ENCODE measurements around the gene CACNA1C. TPM values are rescaled to one million over a fixed set of nuclear protein-coding genes. Genes with fewer than 3 reads are reported as not detected.
A peak's percentile ranks its signal among the peaks of the same experiment; 100 is the strongest.

CACNA1C gene
- total RNA-seq, 4 donors from 2014 or later = 1.5 to 13.5 (median 2.1) TPM

GRCh38 chr12:2323532-2324255 is 270.9 kb downstream of the CACNA1C start:
- Histone ChIP-seq H3K27me3 (peaks cover 0 to 32% (median 0%) of the 10 kb centered on the region in 4 donors), H3K36me3 (no peaks in the 10 kb centered on the region), H3K9me3 (no peaks in the 10 kb centered on the region), H3K4me3 (no peak overlapping the region), H3K4me1 (peaks cover 0 to 46% (median 14%) of the 10 kb centered on the region in 3 donors), H3K27ac (peak overlapping the region in 3 of 4 donors; percentile 1 to 67 (median 21))
- DNase-seq = no peak
- TF ChIP-seq CTCF (IDR thresholded peaks at IDR 0.05) (no peak), POLR2A (IDR thresholded peaks at IDR 0.05) (no peak)
- intact Hi-C loops (cut with DNase I) = no loop called here
- WGBS, 2 donors = 38 to 56% methylated on average over 2 of the region's 9 CpGs

- Histone ChIP-seq H3K4me3 (no peak overlapping the region), H3K27ac (peak overlapping the region in 2 of 4 donors; percentile 21 to 49), H3K36me3 (no peaks in the 10 kb centered on the region), H3K27me3 (peaks cover 0 to 32% (median 0%) of the 10 kb centered on the region in 4 donors), H3K4me1 (peaks cover 0 to 39% (median 13%) of the 10 kb centered on the region in 3 donors), H3K9me3 (no peaks in the 10 kb centered on the region)
- 17 to 45% methylated on average over 1 to 8 of the region's 9 CpGs for WGBS, 2 donors
- intact Hi-C loops (cut with DNase I) = no loop called here
- TF ChIP-seq CTCF (IDR thresholded peaks at IDR 0.05) (no peak), POLR2A (IDR thresholded peaks at IDR 0.05) (no peak)
- DNase-seq = no peak
Observed at GRCh38 chr12:2324387-2324786, 271.6 kb downstream of the CACNA1C start.

GRCh38 chr12:2325519-2325918 is 272.7 kb downstream of the CACNA1C start:
- Histone ChIP-seq H3K27me3 (peaks cover 0 to 32% (median 0%) of the 10 kb centered on the region in 4 donors), H3K27ac (no peak overlapping the region), H3K9me3 (no peaks in the 10 kb centered on the region), H3K4me1 (peaks cover 0 to 28% (median 5%) of the 10 kb centered on the region in 3 donors), H3K4me3 (no peak overlapping the region), H3K36me3 (no peaks in the 10 kb centered on the region)
- intact Hi-C loops (cut with DNase I) = no loop called here
- TF ChIP-seq POLR2A (IDR thresholded peaks at IDR 0.05) (no peak), CTCF (IDR thresholded peaks at IDR 0.05) (no peak)
- no peak for DNase-seq
- WGBS, 2 donors = 53 to 54% methylated on average over 6 to 8 of the region's 8 CpGs

GRCh38 chr12:2326470-2326869 is 273.7 kb downstream of the CACNA1C start:
- 90 to 92% methylated on average over 5 of the region's 5 CpGs for WGBS, 2 donors
- H3K27me3 ChIP-seq = peaks cover 0 to 32% (median 0%) of the 10 kb centered on the region in 4 donors
- DNase-seq = no peak
- H3K36me3 ChIP-seq = no peaks in the 10 kb centered on the region
- H3K4me1 ChIP-seq = peaks cover 0 to 24% (median 5%) of the 10 kb centered on the region in 3 donors
- no peaks in the 10 kb centered on the region for H3K9me3 ChIP-seq
- no peak for TF ChIP-seq CTCF (IDR thresholded peaks at IDR 0.05)
- no peak for TF ChIP-seq POLR2A (IDR thresholded peaks at IDR 0.05)
- intact Hi-C loops (cut with DNase I) = no loop called here
- H3K27ac ChIP-seq = no peak overlapping the region
- no peak overlapping the region for H3K4me3 ChIP-seq

GRCh38 chr12:2328661-2329060 is 275.9 kb downstream of the CACNA1C start:
- H3K4me1 ChIP-seq = peaks cover 0 to 11% (median under 1%) of the 10 kb centered on the region in 3 donors
- H3K27ac ChIP-seq = no peak overlapping the region
- H3K9me3 ChIP-seq = no peaks in the 10 kb centered on the region
- WGBS, 2 donors = 62 to 84% methylated on average over 3 of the region's 3 CpGs
- H3K27me3 ChIP-seq = peaks cover 0 to 29% (median 0%) of the 10 kb centered on the region in 4 donors
- DNase-seq = no peak
- TF ChIP-seq CTCF (IDR thresholded peaks at IDR 0.05) (no peak), POLR2A (IDR thresholded peaks at IDR 0.05) (no peak)
- H3K4me3 ChIP-seq = no peak overlapping the region
- no peaks in the 10 kb centered on the region for H3K36me3 ChIP-seq
- intact Hi-C loops (cut with DNase I) = no loop called here

All from esophagus squamous epithelium (tissue), 5 donors.